Colonic mucosa (tissue), 4 donors: ENCODE measurements around the gene AQR. TPM values are rescaled to one million over a fixed set of nuclear protein-coding genes. Genes with fewer than 3 reads are reported as not detected.

Experiments used
- DNase-seq: peaks from one replicate; pipeline ENCODE4 v3.0.0-alpha.2; 2020
- H3K27ac ChIP-seq: fragments of 200-600 bp; one replicate; pipeline ENCODE4 v1.8.0; 2021
- H3K27me3 ChIP-seq: fragments of 200-600 bp; one replicate; pipeline ENCODE4 v1.8.0; 2021
- H3K36me3 ChIP-seq: fragments of 200-600 bp; one replicate; pipeline ENCODE4 v1.8.0; 2021
- H3K4me1 ChIP-seq: fragments of 200-600 bp; one replicate; pipeline ENCODE4 v1.8.0; 2021; ENCODE audit warnings: mild to moderate bottlenecking
- H3K4me3 ChIP-seq: fragments of 200-600 bp; one replicate; pipeline ENCODE4 v1.8.0; 2021
- H3K9ac ChIP-seq, 2 donors: one replicate each; pipeline ENCODE4 v1.7.0; 2013; ENCODE audit warnings: control low read depth in 2 of 2, low read depth in 2 of 2, low read length in 2 of 2
- H3K9me3 ChIP-seq: fragments of 200-600 bp; one replicate; pipeline ENCODE4 v1.8.0; 2021
- CTCF ChIP-seq: fragments of 200-600 bp; IDR thresholded peaks from one replicate; pipeline ENCODE4 v1.8.0; 2022; ENCODE audit warnings: antibody characterized with exemption, mild to moderate bottlenecking
- intact Hi-C: fragments of 100-400 bp; cut with DNase I; formaldehyde crosslinking; loops from one replicate; pipeline ENCODE4 v1.14.1; 2022
- total RNA-seq, 2 donors: library from RNA; stranded (reverse); fragmentation: NEBNext Ultra II Directional in 1 of 2; extraction: Animal tissue kit (Norgen Biotek cat#: 25700) in 1 of 2; gene quantifications; one replicate each; pipeline ENCODE4 v1.2.1, GENCODE V29; 2021
- donor health status: healthy.
- donor health status: DM: no; HTN: no; CAD: no.
- donor health status: DM: no; HTN: no; CAD: no.

The AQR gene
- total RNA-seq, 2 donors from 2014 or later: 26.5 to 27.0 TPM

DNA sequence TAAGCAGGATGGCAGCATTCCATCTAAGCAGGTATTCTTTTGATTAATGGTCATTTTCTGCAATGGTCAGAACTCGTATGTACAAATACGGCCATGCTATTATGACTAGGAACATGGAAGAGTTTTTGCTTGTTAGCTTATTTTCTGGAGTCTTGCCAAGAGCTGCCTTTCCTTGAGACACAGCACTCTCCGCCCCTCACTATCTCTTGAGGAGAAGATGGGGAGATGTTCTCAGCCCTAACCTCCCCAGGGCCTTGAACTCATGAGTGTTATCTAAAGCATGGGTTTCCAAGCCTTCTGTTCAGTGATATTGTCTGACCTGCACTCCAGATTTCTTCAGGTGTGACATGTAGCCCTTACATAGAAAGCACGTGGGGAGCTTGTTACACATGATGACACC lies 108.3 kb downstream of the AQR start:
- DNase-seq: no peak
- Histone ChIP-seq H3K9ac (no peak overlapping the region), H3K4me3 (no peak overlapping the region), H3K27me3 (no peaks in the 10 kb centered on the region), H3K27ac (no peak overlapping the region), H3K9me3 (no peaks in the 10 kb centered on the region), H3K36me3 (no peaks in the 10 kb centered on the region), H3K4me1 (no peaks in the 10 kb centered on the region)
- intact Hi-C loops: loop anchor here (10.0 kb wide), 1 partner anchor 54 kb away; no protein-coding TSS in a partner anchor
- no peak for TF ChIP-seq CTCF

GRCh38 chr15:34855893-34856292 lies 113.6 kb downstream of the AQR start:
- no peaks in the 10 kb centered on the region for H3K9me3 ChIP-seq
- intact Hi-C loops: no loop called here
- H3K27ac ChIP-seq: no peak overlapping the region
- no peak for TF ChIP-seq CTCF
- no peaks in the 10 kb centered on the region for H3K36me3 ChIP-seq
- H3K27me3 ChIP-seq: no peaks in the 10 kb centered on the region
- H3K4me1 ChIP-seq: no peaks in the 10 kb centered on the region
- DNase-seq: no peak
- H3K9ac ChIP-seq: no peak overlapping the region
- no peak overlapping the region for H3K4me3 ChIP-seq

DNA sequence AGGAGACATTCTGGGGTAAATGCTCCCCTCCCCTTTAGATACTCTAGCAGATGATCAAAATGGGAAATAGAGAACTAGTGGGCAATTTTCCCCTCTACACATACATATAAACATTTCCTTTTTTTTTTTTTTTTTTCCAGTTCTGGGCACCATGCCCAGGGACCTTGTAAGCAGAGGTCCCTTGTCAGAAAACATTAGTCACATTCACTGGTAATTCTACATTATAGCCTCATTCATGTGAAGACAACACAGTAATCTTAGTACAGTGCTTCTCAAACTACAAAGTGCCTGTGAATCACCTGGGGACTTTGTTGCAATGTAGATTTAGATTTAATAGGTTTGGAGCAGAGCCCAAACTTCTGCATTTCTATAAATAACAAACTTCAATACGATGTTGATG lies 114.1 kb downstream of the AQR start:
- H3K4me1 ChIP-seq: no peaks in the 10 kb centered on the region

DNA sequence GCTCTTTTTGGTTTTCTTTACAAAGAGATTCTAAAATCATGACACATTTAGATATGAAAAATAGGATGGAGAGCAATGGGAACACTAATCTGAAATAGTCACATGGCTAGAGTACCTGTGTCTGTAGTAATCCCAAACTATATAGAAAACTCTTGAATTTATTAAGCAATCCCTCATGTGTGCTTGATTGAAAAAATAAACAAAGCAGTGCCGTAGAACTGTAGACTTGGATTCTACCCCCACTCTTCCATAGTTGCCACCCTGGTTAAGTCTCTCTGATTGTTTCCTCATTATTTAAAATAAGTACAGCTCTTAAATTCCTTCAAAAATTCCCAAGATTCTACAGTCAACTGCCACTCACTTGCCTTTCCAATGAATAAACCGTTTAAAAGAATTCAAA lies 115.3 kb downstream of the AQR start:
- no peaks in the 10 kb centered on the region for H3K4me1 ChIP-seq
- intact Hi-C loops: no loop called here
- DNase-seq: no peak

More for the DNA sequence above, 114.1 kb downstream of the AQR start:
- intact Hi-C loops: no loop called here
- no peak overlapping the region for H3K4me3 ChIP-seq
- no peaks in the 10 kb centered on the region for H3K36me3 ChIP-seq
- no peak for TF ChIP-seq CTCF
- H3K9me3 ChIP-seq: no peaks in the 10 kb centered on the region
- H3K9ac ChIP-seq: no peak overlapping the region
- DNase-seq: no peak
- no peak overlapping the region for H3K27ac ChIP-seq
- no peaks in the 10 kb centered on the region for H3K27me3 ChIP-seq

GRCh38 chr15:34853001-34853758 lies 116.4 kb downstream of the AQR start:
- H3K27ac ChIP-seq: no peak overlapping the region
- no peaks in the 10 kb centered on the region for H3K4me1 ChIP-seq
- no peak for TF ChIP-seq CTCF
- H3K9ac ChIP-seq: no peak overlapping the region
- H3K36me3 ChIP-seq: no peaks in the 10 kb centered on the region
- H3K27me3 ChIP-seq: no peaks in the 10 kb centered on the region
- no peaks in the 10 kb centered on the region for H3K9me3 ChIP-seq
- DNase-seq: no peak
- no peak overlapping the region for H3K4me3 ChIP-seq
- intact Hi-C loops: no loop called here

More for the DNA sequence above, 115.3 kb downstream of the AQR start:
- H3K36me3 ChIP-seq: no peaks in the 10 kb centered on the region
- no peaks in the 10 kb centered on the region for H3K9me3 ChIP-seq
- no peak overlapping the region for H3K4me3 ChIP-seq
- H3K9ac ChIP-seq: no peak overlapping the region
- no peaks in the 10 kb centered on the region for H3K27me3 ChIP-seq
- no peak overlapping the region for H3K27ac ChIP-seq
- no peak for TF ChIP-seq CTCF
